ENCODE data around the gene GPS2.

GRCh38 chr17:7266784-7267183 is 48.4 kb downstream of the GPS2 start:
- TF ChIP-seq CTCF (IDR thresholded peaks at IDR 0.05) (no peak), POLR2A (IDR thresholded peaks at IDR 0.05) (no peak)
